Effector memory CD4-positive, alpha-beta T cell (primary cell): ENCODE data around the gene TAF4B.
"Not testable (repeated sequence)": the region's sequence is repeated elsewhere in the genome, so short reads cannot be mapped to it uniquely, and the experiment has no call there.

Source experiments
- DNase-seq, 3 donors: peaks; one replicate each; pipeline ENCODE4 v3.0.0-alpha.2; 2020
- H3K27ac ChIP-seq: 2 replicates; pipeline ENCODE4 v1.7.0; 2013; ENCODE audit warnings: mild to moderate bottlenecking, low read length, moderate library complexity; ENCODE audit not compliant: insufficient read depth, poor library complexity, severe bottlenecking
- H3K27me3 ChIP-seq: replicated peaks from 2 replicates; pipeline ENCODE4 v1.7.0; 2013; ENCODE audit warnings: mild to moderate bottlenecking, low read length; ENCODE audit not compliant: insufficient read depth, control insufficient read depth, poor library complexity, severe bottlenecking
- H3K36me3 ChIP-seq: 2 replicates; pipeline ENCODE4 v1.7.0; 2013; ENCODE audit warnings: mild to moderate bottlenecking, low read length, moderate library complexity; ENCODE audit not compliant: control insufficient read depth, insufficient read depth
- H3K4me1 ChIP-seq: 2 replicates; pipeline ENCODE4 v1.7.0; 2013; ENCODE audit warnings: low read length, mild to moderate bottlenecking; ENCODE audit not compliant: control insufficient read depth, insufficient read depth, poor library complexity, severe bottlenecking
- H3K4me3 ChIP-seq: 2 replicates; pipeline ENCODE4 v1.7.0; 2013; ENCODE audit warnings: low read length, low read depth, mild to moderate bottlenecking; ENCODE audit not compliant: insufficient read depth, poor library complexity, severe bottlenecking
- H3K9me3 ChIP-seq: 2 replicates; pipeline ENCODE4 v1.7.0; 2013; ENCODE audit warnings: mild to moderate bottlenecking, low read length, moderate library complexity; ENCODE audit not compliant: control insufficient read depth

Gene TAF4B

GRCh38 chr18:26293982-26294381 lies 67.7 kb downstream of the TAF4B start:
- H3K27ac ChIP-seq: no peak overlapping the region
- no peaks in the 10 kb centered on the region for H3K36me3 ChIP-seq
- DNase-seq: no peak
- H3K4me3 ChIP-seq: no peak overlapping the region
- no peaks in the 10 kb centered on the region for H3K4me1 ChIP-seq
- no peaks in the 10 kb centered on the region for H3K27me3 ChIP-seq
- H3K9me3 ChIP-seq: no peaks in the 10 kb centered on the region

DNA sequence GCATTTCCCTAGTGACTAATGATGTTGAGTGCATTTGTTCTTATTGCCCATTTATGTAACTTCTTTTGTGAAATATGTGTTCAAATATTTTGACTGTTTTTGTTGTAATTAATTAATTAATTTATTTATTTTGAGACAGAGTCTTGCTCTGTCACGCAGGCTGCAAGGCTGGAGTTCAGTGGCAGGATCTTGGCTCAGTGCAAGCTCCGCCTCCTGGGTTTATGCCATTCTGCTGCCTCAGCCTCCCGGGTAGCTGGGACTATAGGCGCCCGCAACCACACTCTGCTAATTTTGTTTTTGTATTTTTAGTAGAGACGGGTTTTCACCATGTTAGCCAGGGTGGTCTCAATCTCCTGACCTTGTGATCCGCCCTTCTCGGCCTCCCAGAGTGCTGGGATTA lies 71.9 kb downstream of the TAF4B start:
- Histone ChIP-seq H3K4me3 (no peak overlapping the region), H3K4me1 (no peaks in the 10 kb centered on the region), H3K27me3 (no peaks in the 10 kb centered on the region), H3K36me3 (no peaks in the 10 kb centered on the region), H3K9me3 (no peaks in the 10 kb centered on the region), H3K27ac (no peak overlapping the region)
- no peak for DNase-seq

GRCh38 chr18:26301681-26302080 lies 75.4 kb downstream of the TAF4B start:
- no peak for DNase-seq
- no peaks in the 10 kb centered on the region for H3K4me1 ChIP-seq
- H3K36me3 ChIP-seq: no peaks in the 10 kb centered on the region
- H3K9me3 ChIP-seq: no peaks in the 10 kb centered on the region
- H3K27me3 ChIP-seq: no peaks in the 10 kb centered on the region
- no peak overlapping the region for H3K27ac ChIP-seq
- H3K4me3 ChIP-seq: no peak overlapping the region

GRCh38 chr18:26303222-26303621 lies 77.0 kb downstream of the TAF4B start:
- H3K4me1 ChIP-seq, H3K36me3 ChIP-seq, H3K27ac ChIP-seq, H3K27me3 ChIP-seq, H3K4me3 ChIP-seq, DNase-seq, H3K9me3 ChIP-seq: not testable (repeated sequence)

GRCh38 chr18:26304511-26304910 lies 78.3 kb downstream of the TAF4B start:
- Histone ChIP-seq H3K27ac (no peak overlapping the region), H3K9me3 (no peaks in the 10 kb centered on the region), H3K27me3 (no peaks in the 10 kb centered on the region), H3K4me3 (no peak overlapping the region), H3K36me3 (no peaks in the 10 kb centered on the region), H3K4me1 (no peaks in the 10 kb centered on the region)
- no peak for DNase-seq

DNA sequence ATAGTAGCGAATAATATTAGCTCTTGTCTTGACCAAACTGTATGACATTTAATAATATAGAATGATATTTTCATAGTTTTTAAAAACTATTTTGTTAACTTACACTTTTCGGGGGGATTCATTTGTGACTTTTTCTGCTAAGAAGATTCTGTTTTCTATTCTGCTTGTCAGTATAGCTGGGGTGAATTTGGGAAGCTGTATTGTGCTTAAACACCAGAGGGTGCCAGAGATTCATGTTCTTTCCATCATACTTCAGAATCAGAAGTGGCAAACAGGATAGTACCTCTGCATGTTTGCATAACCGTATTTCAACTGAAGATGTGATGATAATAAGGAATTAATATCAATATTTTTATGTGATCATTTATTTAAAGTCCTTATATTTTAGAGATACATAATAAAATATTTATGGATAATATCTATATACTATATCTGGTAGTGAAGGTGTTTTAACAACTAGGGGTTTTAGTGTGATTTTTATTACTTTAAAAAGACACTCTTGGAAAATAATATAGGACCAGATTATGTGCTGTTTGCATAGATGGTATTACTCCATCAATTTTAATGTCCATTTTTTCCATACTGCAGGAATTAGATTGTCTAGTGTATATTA lies 81.0 kb downstream of the TAF4B start:
- Histone ChIP-seq H3K27ac (no peak overlapping the region), H3K4me1 (no peaks in the 10 kb centered on the region), H3K9me3 (no peaks in the 10 kb centered on the region), H3K27me3 (no peaks in the 10 kb centered on the region), H3K4me3 (no peak overlapping the region), H3K36me3 (no peaks in the 10 kb centered on the region)
- DNase-seq: no peak

DNA sequence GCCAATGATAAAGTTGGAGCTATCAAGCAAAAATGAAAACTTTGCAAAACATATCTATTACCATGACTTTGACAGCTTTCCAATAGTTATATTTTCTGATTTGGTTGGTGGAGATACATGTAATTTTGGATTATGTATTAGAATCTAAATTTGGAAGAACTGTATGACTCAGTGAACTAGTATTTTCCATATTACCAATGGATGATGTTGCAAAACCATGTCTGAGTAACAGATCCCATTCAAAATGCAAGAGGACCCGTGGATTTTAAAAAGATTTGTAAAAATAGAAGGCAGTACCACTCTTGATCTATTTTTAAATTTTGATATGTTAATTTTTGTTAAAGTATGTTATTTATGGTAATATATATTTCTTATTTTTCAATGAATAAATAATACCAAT lies 83.0 kb downstream of the TAF4B start:
- Histone ChIP-seq H3K27ac (no peak overlapping the region), H3K36me3 (no peaks in the 10 kb centered on the region), H3K4me1 (no peaks in the 10 kb centered on the region), H3K9me3 (no peaks in the 10 kb centered on the region), H3K27me3 (no peaks in the 10 kb centered on the region), H3K4me3 (no peak overlapping the region)
- DNase-seq: no peak

GRCh38 chr18:26312199-26312598 lies 86.0 kb downstream of the TAF4B start:
- H3K4me3 ChIP-seq: no peak overlapping the region
- DNase-seq: no peak
- H3K27me3 ChIP-seq: no peaks in the 10 kb centered on the region
- no peaks in the 10 kb centered on the region for H3K9me3 ChIP-seq
- no peaks in the 10 kb centered on the region for H3K36me3 ChIP-seq
- no peaks in the 10 kb centered on the region for H3K4me1 ChIP-seq
- H3K27ac ChIP-seq: no peak overlapping the region

GRCh38 chr18:26317398-26317797 lies 91.2 kb downstream of the TAF4B start:
- H3K27ac ChIP-seq: no peak overlapping the region
- H3K27me3 ChIP-seq: no peaks in the 10 kb centered on the region
- DNase-seq: no peak
- no peak overlapping the region for H3K4me3 ChIP-seq
- no peaks in the 10 kb centered on the region for H3K4me1 ChIP-seq
- peaks cover 4% of the 10 kb centered on the region for H3K36me3 ChIP-seq
- H3K9me3 ChIP-seq: no peaks in the 10 kb centered on the region

- Histone ChIP-seq H3K36me3 (peaks cover 4% of the 10 kb centered on the region), H3K4me3 (no peak overlapping the region), H3K9me3 (no peaks in the 10 kb centered on the region), H3K27ac (no peak overlapping the region), H3K4me1 (no peaks in the 10 kb centered on the region), H3K27me3 (no peaks in the 10 kb centered on the region)
- no peak for DNase-seq
These were observed 94.4 kb downstream of the TAF4B start for GRCh38 chr18:26320686-26321085.
